ENCODE measurements around the gene PSMB7.

Gene PSMB7

DNA sequence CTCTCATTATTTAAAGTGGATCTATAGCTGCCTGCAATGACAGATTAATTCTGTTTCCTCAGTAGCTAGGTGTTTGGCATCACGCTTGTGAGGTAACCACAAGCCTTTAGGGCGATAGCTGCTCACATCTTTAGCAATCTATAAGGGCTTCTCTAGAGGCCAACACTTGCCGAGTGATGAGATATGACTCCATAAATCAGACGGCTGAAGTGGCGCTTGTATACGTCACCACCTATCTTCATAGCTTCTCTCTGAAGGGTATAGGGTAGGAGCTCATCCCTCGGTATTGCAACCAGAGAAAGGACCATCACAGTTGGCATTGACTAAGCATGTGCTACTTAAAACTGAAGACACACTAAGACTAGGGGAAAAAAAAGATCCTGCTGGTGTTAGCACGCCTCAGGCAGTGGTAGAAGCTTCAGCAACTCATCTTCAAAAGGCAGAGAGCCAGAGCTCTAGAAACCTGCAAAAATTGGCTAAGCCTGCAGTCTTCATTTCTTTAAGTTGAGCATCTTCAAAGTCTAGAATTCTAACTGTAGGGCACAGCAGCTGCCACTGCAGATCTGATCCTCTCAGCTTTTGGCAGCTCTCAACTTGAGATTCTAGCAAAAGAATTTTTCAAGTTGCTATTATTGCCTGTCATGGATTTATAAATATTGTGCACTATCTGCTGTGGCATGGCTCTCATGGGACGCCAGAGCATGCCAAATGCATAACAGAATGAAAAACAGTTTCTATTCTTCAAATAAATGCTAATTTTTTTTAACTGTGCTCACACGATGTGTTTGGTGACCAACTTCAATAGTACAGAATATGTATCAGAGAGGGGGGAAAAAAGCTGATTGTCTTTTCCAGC lies 37.5 kb downstream of the PSMB7 start:
- no peak for DNase-seq

DNA sequence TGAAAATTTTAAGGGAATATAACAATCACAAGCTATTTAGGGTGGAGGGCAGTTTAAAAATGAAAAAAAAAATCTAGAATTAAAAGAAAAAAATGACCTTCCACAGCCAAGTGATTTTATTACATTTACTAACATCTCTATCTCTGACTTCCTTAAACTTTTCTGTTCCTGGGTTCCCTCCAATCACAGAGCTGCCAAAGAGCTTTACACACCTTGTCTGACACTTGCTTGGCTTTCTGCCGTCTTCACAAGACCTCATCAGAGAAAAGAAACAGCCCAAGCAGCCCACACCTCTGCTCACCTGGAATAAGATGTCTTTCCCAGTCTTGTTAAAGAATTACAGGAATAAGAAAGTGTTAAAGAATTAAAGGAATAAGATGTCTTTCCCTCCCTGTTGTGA lies 38.9 kb downstream of the PSMB7 start:
- no peak for DNase-seq

DNA sequence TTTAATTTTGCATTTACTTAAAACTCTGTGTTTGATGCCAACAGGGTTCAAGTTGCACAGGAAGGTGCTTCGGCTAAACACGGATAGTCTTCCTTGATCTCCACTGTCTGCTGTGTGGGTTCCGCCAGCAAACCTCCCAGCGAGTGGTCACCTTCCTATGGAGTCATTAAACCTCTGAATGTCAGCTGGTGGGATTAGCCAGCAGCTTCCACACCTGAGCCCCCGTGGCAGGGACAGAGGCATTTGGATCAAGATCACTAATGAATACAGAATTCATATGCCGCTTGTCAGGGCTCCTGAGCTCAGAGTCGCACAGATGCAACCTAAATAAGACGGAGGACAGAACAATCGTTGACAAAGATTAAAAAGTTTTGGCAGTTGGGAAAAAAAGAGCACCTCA lies 39.5 kb downstream of the PSMB7 start:
- peak in 1 of 2 experiments; percentile 57 for DNase-seq

DNA sequence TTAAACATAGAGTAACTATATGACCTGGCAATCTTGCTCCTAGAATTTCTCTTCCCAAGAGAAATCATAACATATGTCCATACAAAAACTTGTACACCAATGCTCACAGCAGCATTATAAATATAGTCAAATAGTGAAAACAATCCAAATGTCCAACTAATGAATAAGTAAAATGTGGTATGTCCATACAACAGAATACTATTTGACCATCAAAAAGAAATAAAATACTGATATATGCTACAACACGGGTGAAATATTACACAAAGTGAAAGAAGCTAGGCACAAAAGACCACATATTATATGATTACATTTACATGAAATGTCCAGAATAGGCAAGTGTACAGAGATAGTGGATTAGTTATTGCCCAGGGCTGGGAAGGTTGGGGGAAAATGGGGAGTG lies 41.4 kb downstream of the PSMB7 start:
- DNase-seq: no peak

DNA sequence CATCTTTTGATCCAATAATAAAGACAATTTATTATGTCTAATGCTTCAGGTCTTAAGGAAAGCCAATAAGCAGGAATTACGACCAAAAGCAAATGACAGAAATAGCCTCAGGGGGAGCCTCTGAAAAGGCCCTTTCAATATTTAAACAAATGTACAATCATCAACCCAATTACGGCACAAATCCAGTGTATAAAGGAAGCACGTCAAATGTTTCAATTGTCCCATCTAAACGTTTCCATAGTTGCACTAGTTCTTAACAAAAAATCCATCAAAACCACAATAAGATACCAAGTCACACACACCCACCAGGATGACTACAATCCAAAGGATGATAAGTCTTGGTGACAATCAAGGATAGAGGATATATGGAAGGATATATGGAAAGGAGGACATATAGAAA lies 41.9 kb downstream of the PSMB7 start:
- DNase-seq: no peak

DNA sequence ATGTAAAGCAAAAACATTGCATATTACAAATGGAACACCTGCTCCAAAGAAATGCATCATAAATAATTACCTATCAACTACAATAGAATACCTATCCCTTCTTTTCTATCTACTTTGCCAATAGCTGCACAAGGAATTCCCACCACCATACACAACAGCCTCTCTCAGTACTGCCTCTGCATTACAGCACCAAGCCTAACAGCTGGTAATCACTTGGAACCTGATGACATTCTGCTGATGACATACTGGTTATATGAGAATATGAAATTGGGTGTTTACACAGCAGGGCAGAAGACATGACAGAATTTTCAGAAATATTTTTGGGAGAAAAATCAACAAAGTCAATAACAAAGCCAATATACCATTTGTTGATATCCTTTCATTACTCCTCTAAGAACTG lies 43.2 kb downstream of the PSMB7 start:
- DNase-seq: peak in 1 of 2 experiments; percentile 23

DNA sequence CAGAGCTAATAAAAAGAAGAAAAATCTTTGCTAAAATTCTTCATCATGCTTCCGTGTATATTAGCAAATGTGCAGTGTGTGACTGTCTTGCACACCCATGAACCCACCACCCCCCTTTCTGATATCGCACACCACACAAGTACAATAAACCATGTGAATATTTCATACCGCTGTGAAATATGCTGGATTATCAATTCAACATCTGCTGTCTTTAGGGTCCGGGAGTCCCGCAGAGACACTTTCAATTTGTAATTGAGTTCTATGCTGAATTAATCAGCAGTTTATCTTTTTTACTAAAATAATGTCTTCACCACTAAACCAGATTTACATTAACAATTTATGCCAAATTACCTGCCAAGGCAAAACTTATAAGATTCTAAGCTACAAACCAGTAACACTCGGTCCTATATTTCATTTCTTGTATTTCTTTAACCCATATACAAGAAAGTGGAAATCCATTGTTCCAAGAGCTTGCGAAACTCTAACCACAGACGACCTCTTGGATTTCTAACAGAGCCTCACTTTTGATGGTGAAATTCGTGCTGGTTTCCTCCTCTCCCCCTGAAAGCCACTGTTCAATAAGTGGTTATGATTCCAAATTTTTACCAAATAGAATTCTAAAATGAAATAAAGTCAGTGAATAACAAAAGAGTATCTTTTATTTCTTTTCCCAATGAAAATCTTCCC lies 44.2 kb downstream of the PSMB7 start:
- DNase-seq: peak in 1 of 2 experiments; percentile 26

DNA sequence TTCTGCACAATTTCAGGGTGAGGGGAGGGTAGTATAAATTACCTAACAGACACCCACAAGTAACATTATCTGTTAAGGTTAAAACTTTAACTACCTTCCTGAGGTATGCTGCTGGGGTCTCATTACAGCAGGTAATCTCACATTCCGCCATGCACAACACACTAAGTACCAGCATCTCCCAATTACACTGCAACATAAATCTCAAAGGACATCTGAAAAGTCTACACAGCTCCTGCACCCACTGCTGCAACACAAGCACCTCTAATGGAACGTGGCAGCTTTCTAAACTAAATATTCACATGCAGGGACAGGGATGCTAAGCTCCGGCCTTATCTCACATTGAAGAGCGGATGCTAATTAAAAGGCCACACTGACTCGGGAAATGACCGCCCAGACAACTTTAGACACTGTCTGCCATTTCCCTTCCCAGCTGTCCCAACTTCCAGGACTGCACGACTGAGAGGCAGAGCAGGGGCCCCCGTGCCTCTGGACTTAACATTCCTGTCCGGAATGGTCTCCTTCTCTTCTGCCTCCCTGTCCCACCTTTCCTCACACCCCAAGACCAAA lies 45.9 kb downstream of the PSMB7 start:
- no peak for DNase-seq

DNA sequence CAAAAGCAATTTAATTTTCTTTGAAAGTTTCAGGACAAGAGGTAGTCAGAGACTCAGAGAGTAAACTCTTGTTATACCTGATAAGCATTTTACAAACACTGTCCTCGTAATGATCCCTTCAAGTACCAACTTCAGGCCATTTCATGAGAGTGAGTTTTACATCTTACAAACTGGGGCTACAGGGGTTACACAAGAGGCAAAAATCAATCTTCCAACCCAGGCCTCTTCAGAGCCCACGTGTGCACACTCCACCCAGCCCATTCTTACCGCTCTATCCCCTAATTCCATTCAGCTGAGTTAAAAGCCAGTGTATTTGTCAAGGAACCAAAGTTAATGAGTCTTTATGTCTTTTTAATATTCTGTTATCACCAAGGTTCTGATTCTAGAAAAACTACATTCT lies 46.5 kb downstream of the PSMB7 start:
- no peak for DNase-seq

DNA sequence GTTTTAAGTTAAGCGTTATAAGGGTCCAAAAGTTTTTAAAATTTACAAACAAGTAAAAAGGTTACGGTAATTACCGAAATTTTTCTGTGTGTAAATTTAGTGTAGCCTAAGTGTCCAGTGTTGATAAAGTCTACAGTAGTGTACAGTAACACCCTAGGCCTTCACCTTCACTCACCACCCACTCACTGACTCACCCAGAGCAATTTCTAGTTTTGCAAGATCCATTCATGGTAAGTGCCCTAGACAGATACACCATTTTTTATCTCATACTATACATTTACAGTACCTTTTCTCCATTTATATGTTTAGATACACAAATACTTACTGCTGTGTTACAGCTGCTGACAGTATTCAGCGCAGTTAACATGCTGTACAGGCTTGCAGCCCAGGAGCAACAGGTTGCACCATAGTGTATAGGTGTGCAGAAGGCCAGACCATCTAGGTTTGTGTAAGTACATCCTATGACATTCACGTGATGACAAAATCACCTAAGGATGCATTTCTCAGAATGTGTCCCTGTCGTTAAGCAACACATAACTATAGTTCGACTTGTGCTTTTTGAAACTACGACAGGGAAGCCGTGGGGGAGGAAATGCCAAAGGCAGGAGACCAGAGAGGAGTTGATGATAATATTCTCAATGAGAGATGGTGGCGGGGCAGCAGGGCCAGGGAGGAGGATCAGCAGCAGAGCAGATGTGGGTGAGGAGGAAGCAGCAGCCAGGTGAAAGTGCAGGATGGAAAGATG lies 48.6 kb downstream of the PSMB7 start:
- DNase-seq: no peak

DNA sequence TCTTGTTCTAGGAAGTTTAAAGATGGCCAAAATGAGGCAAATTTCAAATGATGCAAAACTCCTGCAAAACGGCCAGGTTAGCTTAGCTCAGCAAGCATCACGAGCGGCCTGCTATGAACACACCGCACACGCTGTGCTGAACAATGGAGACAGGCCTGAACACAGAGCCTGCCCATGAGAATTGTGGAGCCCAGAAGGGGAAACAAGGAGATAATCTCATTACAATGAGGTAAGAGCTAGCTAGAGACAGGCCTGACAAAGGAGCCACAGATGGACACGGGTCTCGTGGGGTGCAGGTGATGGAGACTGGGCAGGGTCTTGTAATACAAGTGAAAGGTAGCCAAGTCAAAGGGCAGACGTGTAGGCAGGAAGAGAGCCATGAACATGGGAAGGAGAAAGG lies 50.2 kb downstream of the PSMB7 start:
- DNase-seq: peak in 1 of 2 experiments; percentile 78

DNA sequence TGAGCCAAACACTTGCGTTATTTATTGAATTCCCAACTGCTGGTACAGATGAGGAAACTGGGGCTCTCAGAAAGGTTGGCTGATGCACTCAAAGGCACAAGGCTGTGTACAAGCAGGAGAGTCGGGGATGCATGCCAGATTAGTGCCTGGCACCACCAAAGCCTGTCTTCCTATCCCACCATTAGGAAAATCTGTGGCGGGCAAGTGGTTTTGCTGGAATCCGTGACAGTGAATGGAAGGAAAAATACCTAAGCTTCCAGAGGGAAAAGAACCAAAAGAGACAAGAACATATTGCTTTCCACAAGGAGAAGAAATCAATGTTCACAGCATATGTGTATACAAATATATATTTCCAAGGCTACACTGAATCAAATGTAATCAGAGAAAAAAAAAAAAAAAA lies 51.1 kb downstream of the PSMB7 start:
- no peak for DNase-seq

DNA sequence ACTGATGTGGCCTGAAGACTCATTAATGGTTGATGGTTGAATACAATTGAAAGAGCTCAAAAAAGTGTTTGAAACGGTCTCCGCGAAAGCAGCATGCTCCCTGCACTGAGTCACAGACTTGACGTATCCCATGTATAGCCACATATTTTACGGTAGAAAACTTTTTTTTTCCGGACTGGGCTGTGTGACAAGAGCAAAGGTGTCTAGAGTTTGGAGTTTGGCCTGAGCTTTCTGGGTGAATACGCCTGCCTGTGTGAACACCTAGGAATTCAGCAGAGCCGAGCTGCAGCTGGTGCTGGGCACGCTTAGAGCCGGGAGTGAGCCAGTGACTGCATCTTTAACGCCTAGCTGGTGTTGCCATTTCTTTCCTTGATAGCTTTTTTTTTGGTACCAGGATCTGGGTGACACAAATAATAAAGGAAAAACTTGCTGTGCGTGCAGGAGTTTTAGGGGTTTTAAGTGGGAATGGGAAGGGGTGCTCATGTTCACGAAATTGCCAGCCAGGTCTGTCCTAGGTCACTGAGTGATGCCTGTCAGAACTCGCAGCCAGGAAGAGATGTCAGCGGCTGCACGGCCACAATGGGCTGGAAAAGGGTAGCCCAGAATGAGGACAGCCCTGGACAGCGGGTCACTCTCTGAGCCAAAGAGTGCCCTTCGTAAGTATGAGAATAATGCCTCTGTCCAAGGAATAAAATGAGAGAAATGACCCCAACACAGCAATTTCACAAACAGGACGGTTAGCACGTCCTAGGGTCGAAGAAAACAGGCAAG lies 51.7 kb downstream of the PSMB7 start:
- DNase-seq: no peak

DNA sequence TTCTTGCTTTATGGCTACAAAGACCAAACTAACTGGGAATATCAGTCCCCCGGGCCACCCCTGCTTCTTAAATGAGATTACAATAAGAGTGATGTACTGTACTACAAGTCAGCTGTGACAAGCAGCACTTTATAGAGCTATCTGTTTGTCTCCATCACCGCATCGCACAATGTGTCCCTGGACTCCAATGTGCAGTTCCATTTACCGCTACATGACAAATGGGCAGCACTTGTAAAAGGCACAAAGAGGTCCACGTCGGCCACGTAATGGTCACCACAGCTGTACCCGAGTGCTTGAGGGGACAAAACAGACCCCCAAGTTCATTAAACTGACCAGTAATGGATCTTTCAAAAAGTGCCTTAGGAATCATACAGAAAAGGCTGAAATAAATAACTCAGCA lies 54.1 kb downstream of the PSMB7 start:
- no peak for DNase-seq

DNA sequence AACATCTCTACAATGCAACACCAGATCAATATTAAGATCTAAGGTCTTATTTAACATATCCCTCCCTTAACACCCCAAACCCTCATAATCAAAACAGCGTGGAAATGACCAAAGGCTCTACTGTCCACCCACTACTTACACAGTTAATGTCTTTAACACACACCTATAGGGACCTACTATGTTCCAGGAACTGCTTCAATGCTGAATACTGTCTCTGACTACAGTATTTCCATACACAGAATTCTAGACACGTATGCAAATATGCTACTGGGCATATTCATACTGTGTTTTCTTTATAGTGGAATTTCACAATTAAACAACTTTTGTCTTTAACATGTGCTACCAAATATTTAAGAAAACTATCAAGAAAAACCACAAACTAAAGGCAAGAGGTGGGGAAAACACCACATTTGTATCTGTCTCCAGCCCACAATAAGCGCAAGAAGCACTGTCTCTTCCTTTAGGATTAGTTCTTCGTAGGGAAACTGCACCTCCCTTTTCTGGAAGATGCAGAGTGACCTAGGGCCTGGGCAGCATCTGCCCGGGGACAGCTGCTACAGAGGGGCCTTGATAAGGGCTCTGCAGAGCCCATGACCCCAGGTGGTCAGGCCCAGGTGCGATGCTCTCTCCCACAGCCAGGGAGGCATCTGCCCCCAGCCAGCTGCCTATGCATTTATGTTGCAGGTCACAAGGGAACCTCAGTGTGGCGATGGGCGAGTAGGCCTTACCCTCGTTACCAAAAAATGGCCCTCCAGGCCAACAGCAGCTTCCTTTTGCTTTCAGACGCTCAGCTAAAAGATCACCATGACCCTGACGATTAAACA lies 55.2 kb downstream of the PSMB7 start:
- peak in 1 of 2 experiments; percentile 61 for DNase-seq

DNA sequence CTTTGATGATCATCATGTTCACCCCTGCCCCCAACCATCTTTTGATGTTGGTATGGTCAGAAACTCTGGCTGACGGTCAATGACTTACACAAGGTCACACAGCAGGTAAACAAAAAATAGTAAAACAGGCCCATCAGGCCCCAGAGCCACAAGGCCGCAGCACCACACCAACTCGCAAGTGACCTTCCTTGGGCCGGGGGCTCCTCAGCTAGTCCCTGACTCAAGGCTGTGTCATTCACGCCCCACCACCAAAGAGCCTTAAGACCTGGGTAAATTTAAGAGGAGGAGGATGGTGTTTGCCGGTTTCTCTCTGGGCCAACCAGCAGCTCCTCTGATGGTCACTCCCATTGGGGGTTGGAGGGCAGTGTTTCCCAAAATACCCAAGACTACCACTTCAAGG lies 55.8 kb downstream of the PSMB7 start:
- DNase-seq: no peak

DNA sequence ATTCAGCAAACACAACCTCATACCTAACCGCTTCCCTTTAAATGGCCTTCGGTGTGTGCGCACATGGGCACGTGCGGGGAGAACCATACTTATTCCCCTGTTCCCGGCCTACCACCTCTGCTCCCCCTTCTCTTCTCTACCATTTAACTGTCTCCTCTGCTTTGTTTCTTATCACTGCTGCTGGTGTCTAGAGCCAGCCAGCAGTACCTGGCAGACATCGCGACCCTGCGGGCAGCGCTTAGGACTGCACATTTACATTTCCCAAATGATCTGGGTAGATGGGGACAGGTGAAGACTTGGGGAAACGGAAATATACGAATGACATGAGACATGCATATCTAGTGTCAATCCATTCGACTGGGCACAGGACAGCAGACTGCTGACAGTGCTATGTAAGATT lies 56.6 kb downstream of the PSMB7 start:
- DNase-seq: no peak

DNA sequence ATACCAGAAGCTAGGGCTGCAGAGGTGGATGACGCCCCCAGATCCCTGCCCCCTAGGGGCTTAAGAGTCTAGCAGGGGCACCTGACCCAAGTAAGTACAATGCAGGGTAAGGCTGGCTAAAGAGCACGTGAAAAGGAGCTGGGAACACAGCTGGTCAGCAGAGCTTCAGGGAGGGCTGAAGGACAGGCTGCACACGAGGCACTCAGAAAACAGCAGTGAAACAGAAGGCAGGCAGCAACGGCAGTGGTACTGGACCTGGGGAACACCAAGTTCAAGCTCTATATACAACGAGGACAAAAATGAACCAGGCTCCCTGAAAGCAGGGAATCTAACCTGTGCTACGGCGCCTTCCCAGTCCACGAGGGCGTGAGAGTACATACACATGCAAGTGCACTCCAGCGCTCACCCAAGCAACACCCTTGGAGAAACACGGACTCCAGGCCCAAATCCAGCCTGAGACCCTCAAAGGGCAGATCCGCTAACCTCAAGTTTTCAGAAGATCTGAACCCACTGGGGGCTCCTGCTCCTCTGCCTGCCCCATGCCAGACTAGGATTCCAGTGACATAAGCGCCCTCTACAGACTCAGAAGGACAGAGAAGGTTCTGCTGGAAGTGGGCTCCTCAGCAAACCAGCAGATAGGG lies 57.4 kb downstream of the PSMB7 start:
- DNase-seq: peak; percentile 52 to 94

DNA sequence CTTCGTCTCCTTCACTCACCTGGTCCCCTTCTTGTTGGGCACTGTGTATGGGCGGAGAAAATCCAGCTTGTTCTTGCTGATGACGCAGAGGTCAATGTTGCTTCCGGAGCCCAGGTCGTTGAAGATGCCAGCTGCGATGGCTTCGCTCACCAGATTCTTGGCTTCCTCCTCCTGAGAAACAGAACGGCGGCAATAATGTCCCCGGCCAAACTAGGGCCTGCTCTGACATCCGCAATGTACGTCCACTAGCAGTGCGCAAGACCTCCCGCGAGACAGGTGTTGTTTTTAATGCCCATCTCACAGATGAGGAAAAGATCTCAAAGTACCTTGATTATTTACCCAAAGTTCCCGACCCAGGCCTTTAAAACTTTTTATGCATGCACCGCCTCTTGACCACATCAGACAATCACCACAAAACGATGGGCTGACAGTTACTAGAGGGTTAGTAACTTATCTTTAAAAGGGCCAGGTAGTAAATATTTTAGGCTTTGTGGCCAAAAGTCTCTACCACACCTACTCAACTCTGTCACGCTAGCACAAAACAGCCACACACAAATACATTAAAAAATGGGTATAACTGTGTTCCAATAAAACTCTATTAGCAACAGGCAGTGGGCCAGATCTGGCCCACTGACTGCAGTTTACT lies 58.4 kb downstream of the PSMB7 start:
- no peak for DNase-seq

DNA sequence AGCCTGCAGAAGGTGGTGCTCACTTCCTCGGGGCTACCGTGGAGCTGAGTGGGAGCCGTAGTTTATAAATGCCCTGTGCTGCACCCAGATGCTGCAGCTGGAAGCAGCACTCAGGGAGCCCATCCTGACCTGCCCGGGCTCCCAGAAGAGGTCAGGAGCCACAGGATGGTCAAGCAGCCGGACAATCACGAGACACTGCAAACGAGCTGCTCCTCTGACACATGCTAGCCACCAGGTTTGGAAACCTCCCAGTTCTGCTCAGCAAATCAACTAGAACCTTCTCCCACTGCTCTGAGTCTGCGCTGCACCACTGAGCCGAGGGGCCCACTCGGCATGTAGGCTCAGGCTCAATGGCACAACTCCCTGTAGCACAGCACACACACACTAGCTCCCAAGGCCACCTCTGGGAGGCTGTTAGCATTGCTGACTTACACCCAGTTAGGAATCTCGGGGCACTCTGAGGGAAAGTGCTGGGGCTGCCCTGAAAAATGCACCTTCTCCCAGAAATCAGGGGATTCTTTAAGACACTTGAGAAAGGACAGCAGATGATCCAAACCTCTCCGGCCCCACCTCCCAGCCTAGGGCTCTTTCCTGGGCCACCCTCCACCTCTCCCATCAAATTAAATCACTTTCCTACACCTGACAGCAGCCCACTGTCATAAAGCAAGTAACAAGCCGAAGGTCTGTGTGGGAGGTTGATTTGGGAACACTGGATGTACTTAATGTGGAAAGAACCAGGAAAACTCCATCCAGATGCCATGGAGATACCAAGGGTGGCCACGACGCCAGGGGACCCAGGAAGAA lies 59.1 kb downstream of the PSMB7 start:
- no peak for DNase-seq

All from NCI-H524 (cell line).